Panc1 (cell line): ENCODE data around the gene IGF2BP1. TPM values are rescaled to one million over a fixed set of nuclear protein-coding genes. Genes with fewer than 3 reads are reported as not detected.

ENCODE experiments used
- ATAC-seq: fragments of 200-7000 bp; cut with Tn5 transposase; 2 replicates; pipeline ENCODE4 v1.9.1; 2020; ENCODE audit warnings: mild to moderate bottlenecking, moderate library complexity
- BruUV-seq: library from RNA; stranded (reverse); fragments of 400-500 nt; replicated peaks from 2 replicates; lab custom pipeline; 2021; lab: Mats Ljungman, UMichigan
- CTCF ChIA-PET: fragments of 300-600 bp; sonication (Branson Sonifier 250); formaldehyde crosslinking; loops from one replicate; lab custom pipeline; 2022; ENCODE audit warnings: antibody characterized with exemption; lab: Charles Lee
- POLR2A ChIA-PET: fragments of 300-600 bp; sonication (Branson Sonifier 250); formaldehyde crosslinking; loops from one replicate; lab custom pipeline; 2022; ENCODE audit warnings: antibody characterized with exemption; lab: Charles Lee
- DNase-seq: peaks from one replicate; pipeline ENCODE4 v3.0.0-alpha.2; 2010; ENCODE audit warnings: low read depth, low spot score
- H3K27ac ChIP-seq: 2 replicates; pipeline ENCODE4 v1.5.1; 2011; ENCODE audit warnings: mild to moderate bottlenecking, low read length, inconsistent platforms
- H3K27me3 ChIP-seq: fragments of 200-500 bp; sonication (Bioruptor generic); 2 replicates; pipeline ENCODE4 v1.6.0; 2014; ENCODE audit warnings: low read length, inconsistent platforms; ENCODE audit not compliant: control insufficient read depth, insufficient read depth
- H3K36me3 ChIP-seq: fragments of 200-500 bp; sonication (Bioruptor generic); 2 replicates; pipeline ENCODE4 v1.5.1; 2014; ENCODE audit warnings: inconsistent platforms, mild to moderate bottlenecking, low read length, moderate library complexity; ENCODE audit not compliant: control insufficient read depth, insufficient read depth
- H3K4me1 ChIP-seq: 2 replicates; pipeline ENCODE4 v1.5.1; 2011; ENCODE audit warnings: inconsistent platforms, mild to moderate bottlenecking, low read length, moderate library complexity; ENCODE audit not compliant: control insufficient read depth, insufficient read depth
- H3K4me3 ChIP-seq, 2 experiments: 2 replicates each; pipeline ENCODE4 v1.5.1; 2011 to 2012; ENCODE audit warnings: low read depth in 2 of 2, low read length in 2 of 2, mild to moderate bottlenecking in 2 of 2, inconsistent platforms in 1 of 2, moderate library complexity in 1 of 2
- H3K9me3 ChIP-seq: fragments of 200-500 bp; sonication (Bioruptor generic); 2 replicates; pipeline ENCODE4 v1.5.1; 2014; ENCODE audit warnings: low read depth, mild to moderate bottlenecking, inconsistent platforms, low read length, moderate library complexity; ENCODE audit not compliant: control insufficient read depth, insufficient read depth
- CTCF ChIP-seq: fragments of 450-650 bp; IDR thresholded peaks from 2 replicates; pipeline ENCODE4 v1.5.1; 2017; ENCODE audit warnings: mild to moderate bottlenecking
- POLR2AphosphoS5 ChIP-seq: IDR thresholded peaks from 2 replicates; pipeline ENCODE4 v1.6.1; 2012; ENCODE audit warnings: mild to moderate bottlenecking, low read depth, low read length, moderate library complexity
- REST ChIP-seq, 2 experiments: IDR thresholded peaks; 2 replicates each; pipeline ENCODE4 v1.6.1; 2011 to 2012; ENCODE audit warnings: low read depth in 2 of 2, control low read depth in 1 of 2, low read length in 1 of 2, mild to moderate bottlenecking in 1 of 2, moderate library complexity in 1 of 2; ENCODE audit not compliant: insufficient read depth in 1 of 2
- SIN3A ChIP-seq: IDR thresholded peaks from 2 replicates; pipeline ENCODE4 v1.6.1; 2012; ENCODE audit warnings: low read depth, mild to moderate bottlenecking, low read length, moderate library complexity, borderline replicate concordance; ENCODE audit not compliant: insufficient read depth
- TCF7L2 ChIP-seq: IDR thresholded peaks from 2 replicates; pipeline ENCODE4 v1.6.1; 2011; ENCODE audit warnings: mild to moderate bottlenecking, low read depth, low read length, inconsistent platforms
- in situ Hi-C: cut with HindIII; loops from 2 replicates; pipeline ENCODE4 v1.10.0; 2016; ENCODE audit warnings: low sequenced_read_pairs, low pct_unique_long_range_greater_than_20kb
- intact Hi-C: fragments of 100-400 bp; cut with micrococcal nuclease; formaldehyde crosslinking; loops from one replicate; pipeline ENCODE4 v1.10.0; 2022; ENCODE audit not compliant: unreplicated experiment
- total RNA-seq: library from RNA; stranded (reverse); gene quantifications from one replicate; pipeline ENCODE4 v1.2.1, GENCODE V29; 2021; ENCODE audit not compliant: unreplicated experiment

IGF2BP1 gene
- total RNA-seq, 1 experiment from 2014 or later, result 109 TPM

- ChIA-PET POLR2A (interaction anchor here (0.6 kb wide), 1 partner anchor 10 kb away, joined by 12 read pairs; no protein-coding TSS in a partner anchor), CTCF (no interaction called here)
- in situ Hi-C loops, result no loop called here
- ATAC-seq, result no peak
- intact Hi-C loops, result no loop called here
- TF ChIP-seq POLR2AphosphoS5, result no peak
- no peak for TF ChIP-seq SIN3A
- TF ChIP-seq REST (IDR thresholded peaks at IDR 0.05; ENCODE audit: insufficient read depth in 1 of 2, low read depth in 2 of 2, low read length in 1 of 2), result no peak
- Histone ChIP-seq H3K27ac (no peak overlapping the region; the same call in 1 of the 2 replicates), H3K36me3 (no peaks in the 10 kb centered on the region), H3K27me3 (no peaks in the 10 kb centered on the region), H3K9me3 (no peaks in the 10 kb centered on the region), H3K4me3 (no peak overlapping the region), H3K4me1 (peaks cover 40% of the 10 kb centered on the region)
- BruUV-seq, result no TSS peak
- no peak for DNase-seq
Observed at GRCh38 chr17:48993305-48993704, 3.9 kb upstream of the IGF2BP1 start.

DNA sequence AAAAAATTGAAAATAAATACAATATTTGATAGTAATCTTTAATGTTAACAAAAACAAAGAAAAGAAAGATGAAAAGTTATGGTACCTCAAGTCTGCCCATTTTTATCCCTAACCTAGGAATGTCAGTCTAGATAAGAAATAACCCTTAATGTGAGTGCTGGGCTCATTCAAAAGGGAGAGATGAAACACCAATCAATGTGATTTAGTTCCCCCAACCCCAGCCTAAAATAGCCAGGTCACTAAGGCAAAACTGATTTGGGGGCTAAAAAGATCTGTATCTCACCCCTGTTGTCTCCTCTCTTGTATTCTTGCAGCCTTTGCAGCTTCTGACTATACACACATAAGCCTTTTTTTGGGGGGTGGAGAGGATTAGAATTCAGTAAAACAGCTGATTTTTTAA, 3.2 kb upstream of the IGF2BP1 start:
- H3K4me1 ChIP-seq, result peaks cover 44% of the 10 kb centered on the region
- peak overlapping the region; percentile 97; the same call in 1 of the 2 replicates for H3K27ac ChIP-seq
- in situ Hi-C loops, result no loop called here
- H3K9me3 ChIP-seq, result no peaks in the 10 kb centered on the region
- ChIA-PET CTCF (no interaction called here), POLR2A (no interaction called here)
- TF ChIP-seq SIN3A (no peak), REST (IDR thresholded peaks at IDR 0.05; ENCODE audit: insufficient read depth in 1 of 2, low read depth in 2 of 2, low read length in 1 of 2) (no peak), POLR2AphosphoS5 (no peak), TCF7L2 (no peak), CTCF (no peak)
- no peak overlapping the region for H3K4me3 ChIP-seq
- intact Hi-C loops, result no loop called here
- ATAC-seq (no peak), DNase-seq (no peak)
- no peaks in the 10 kb centered on the region for H3K36me3 ChIP-seq
- BruUV-seq, result no TSS peak
- H3K27me3 ChIP-seq, result no peaks in the 10 kb centered on the region
